H54 (cell line): Measurements from ENCODE around the gene SIGLEC14.
"Not testable (repeated sequence)": the region's sequence is repeated elsewhere in the genome, so short reads cannot be mapped to it uniquely, and the experiment has no call there.

Source experiments
- DNase-seq: peaks from one replicate; pipeline ENCODE4 v3.0.0; 2011; ENCODE audit warnings: low spot score, mixed read lengths; ENCODE audit not compliant: insufficient read length
- FAIRE-seq: peaks from 3 replicates; lab custom pipeline; 2011; peaks lifted over from hg19 to GRCh38; lab: Jason Lieb, UNC
- POLR2A ChIP-seq: IDR thresholded peaks from 2 replicates; pipeline ENCODE4 v1.6.1; 2011; ENCODE audit warnings: low read depth, mild to moderate bottlenecking, low read length

The SIGLEC14 gene

DNA sequence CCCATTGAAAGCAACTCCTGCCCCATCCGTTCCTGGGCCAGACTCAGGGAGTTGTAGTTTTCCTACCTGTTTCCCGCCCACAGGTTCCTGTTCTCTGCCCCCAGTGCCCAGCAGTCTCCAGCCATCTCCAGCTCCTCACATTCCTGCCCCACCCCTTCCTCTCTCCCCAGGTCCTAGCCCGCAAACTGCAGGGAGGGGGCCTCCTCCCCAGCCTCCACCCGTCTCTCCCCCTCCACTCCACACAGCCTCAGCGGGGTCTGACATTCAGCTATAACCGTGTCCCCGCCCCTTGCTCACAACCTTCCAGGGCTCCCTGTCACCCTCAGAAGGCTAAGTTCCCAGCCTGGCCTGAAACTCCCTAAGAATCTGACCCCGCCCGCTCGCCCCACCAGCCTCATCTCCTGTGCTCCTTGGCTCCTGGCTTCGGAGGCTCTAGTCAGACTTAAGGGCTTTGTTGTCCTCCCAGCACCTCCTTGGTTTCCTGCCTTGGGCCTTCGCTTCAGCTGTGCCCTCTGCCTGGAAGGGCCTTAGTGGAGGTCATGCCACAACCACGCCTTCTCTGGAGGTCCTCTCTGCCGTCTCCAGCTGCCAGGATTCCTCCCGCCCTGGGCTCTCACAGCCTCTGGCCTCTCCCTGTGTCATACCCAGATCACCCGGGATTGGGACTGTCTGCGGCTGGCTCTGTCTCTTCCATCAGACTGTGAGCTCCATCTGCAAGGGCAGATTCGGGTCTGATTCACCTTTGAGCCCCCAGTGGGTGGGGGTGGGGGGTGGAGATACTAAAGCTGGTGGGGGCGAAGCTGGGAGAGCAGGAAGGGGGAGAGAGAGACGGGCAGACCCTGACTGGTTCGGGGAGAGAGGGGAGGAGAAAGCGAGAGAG, 41.4 kb upstream of the SIGLEC14 start:
- TF ChIP-seq POLR2A = 0 out of 2 replicates have a peak, but pooled peaks have one; percentile 36
- no peak for DNase-seq
- no peak for FAIRE-seq

DNA sequence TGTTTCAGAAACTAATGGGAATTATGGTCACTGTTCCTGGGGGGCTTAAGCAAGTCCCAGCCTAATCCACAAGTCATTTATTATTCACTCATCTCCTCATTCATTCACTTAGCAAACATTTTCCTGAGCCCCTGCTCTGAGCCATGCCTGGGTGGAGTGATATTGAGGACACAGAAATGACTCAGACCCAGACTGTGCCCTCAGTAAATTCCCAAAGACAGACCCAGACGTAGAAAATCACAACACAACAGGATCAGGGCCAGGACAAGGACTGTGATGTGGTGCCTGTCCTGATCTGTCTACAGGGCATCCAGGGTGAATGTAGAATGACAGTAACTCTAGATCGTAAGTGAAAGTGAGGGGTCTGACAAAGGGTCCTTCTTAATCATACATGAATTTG, 39.5 kb upstream of the SIGLEC14 start:
- no peak for TF ChIP-seq POLR2A
- peak; percentile 15 for FAIRE-seq
- no peak for DNase-seq

DNA sequence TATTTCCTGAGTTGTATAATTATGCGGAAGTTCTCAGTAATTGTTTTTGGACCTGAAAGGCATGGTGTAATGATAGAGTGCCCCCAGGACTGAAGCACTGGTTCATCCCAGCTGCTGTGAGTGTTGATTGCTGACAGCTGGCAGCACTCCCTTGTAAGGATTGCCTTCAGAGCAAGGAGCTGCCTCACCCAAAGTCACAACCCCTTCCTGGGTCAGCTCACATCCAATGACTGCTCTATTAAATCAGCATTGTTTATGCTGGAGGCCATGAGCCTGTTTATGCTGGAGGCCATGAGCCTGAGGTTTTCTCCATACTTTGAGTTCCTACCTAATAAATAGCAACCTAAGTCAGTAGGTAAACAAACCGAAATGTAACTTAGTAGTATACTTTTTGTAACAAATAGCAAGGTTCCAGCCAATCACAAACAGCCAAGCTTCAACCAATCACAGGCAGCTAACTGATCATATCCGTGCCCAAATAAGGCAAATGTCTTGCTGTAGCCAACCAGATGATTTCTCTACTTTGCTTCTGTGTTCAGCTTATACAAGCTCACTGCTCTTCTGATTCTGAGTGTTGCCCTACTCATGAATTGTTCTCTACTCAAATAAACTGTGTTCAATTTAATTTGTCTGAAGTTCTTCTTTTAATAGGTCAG, 34.8 kb upstream of the SIGLEC14 start:
- no peak for FAIRE-seq
- TF ChIP-seq POLR2A = no peak
- no peak for DNase-seq

DNA sequence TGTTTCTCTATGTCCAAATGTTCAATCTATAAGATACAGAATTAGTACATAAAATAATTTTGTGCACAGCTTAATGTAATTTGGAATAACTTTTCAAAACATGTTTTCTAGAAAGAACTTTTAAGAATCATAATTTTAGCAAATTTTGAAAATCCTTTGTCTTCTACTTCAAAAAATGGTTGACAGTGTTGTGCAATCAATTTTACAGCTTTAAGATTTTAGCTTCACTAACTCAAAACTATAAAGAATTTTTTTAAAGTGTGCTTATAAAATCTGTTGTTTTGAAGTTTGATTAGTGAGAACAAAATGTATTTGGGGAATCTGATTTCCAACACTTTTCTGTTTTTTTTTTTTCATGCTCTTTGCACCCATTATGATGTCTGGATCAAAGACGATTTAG, 33.8 kb upstream of the SIGLEC14 start:
- FAIRE-seq = no peak

DNA sequence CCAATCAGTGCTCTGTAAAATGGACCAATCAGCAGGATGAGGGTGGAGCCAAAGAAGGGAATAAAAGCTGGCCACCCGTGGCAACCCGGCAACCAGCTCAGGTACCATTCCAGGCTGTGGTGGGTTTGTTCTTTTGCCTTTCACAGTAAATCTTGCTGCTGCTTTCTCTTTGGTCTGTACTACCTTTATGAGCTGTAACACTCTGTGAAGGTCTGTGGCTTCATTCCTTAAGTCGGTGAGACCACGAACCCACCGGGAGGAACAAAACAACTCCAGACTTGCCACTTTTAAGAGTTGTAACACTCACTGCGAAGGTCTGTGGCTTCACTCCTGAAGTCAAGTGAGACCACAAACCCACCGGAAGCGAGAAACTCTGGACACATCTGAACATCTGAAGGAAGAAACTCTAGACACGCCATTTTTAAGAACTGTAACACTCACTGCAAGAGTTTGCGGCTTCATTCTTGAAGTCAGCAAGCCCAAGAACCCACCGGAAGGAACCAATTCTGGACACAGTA, 30.0 kb upstream of the SIGLEC14 start:
- no peak for TF ChIP-seq POLR2A
- DNase-seq = no peak
- no peak for FAIRE-seq

More for the DNA sequence above, 33.8 kb upstream of the SIGLEC14 start:
- TF ChIP-seq POLR2A = no peak
- no peak for DNase-seq

DNA sequence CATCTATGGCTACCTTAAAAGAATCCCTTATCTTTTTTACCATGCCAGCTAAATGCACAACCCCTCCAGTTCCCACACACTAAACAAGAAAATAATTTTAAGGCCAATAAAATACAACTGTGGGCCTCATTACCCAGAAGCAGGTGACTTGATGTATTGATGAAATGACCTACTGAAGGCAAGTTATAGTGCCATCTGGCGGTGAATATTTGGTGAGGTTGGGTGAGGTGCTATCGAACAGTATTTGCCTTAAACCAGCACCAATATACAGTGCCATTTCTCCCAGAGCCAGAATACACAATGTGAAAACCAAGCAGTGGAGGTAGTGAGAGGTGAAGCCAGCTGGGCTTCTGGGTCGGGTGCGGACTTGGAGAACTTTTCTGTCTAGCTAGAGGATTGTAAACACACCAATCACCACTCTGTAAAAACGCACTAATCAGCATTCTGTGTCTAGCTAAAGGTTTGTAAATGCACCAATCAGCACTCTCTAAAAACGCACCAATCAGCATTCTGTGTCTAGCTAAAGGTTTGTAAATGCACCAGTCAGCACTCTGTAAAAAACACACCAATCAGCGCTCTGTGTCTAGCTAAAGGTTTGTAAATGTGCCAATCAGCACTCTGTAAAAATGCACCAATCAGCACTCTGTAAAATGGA, 29.4 kb upstream of the SIGLEC14 start:
- not testable (repeated sequence) for DNase-seq, FAIRE-seq

DNA sequence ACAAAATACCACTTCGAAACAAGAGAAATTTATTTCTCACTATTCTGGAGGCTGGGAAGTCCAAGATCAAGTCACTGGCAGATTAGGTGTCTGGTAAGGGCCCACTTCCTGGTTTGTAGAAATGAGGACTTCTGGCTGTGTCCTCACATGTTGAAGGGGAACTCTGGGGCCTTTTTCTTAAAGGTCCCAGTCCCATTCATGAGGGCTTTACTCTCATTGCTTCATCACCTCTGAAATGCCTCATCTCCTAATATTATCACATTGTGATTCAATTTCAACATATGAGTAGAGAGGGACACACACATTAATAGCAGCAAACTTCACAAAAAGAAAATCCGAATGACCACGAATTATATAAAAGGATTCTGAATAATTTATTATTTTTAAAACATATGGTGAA, 21.6 kb upstream of the SIGLEC14 start:
- TF ChIP-seq POLR2A = no peak
- FAIRE-seq (no peak), DNase-seq (no peak)

DNA sequence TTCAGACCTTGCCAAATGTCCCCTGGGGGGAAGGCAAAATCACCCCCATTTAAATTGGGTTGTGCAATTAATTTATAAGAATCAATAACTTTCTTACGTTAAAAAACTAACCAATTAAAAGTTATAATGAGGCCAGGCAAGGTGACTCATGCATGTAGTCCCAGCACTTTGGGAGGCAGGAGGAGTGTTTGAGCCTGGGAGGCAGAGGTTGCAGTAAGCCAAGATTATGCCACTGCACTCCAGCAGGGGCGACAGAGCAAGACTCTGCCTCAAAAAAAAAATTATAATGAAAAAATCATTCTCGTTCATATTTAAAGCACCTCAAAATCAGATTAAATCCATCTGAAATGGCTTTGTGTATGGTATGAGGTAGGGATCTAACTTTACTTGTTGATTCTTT, 18.4 kb upstream of the SIGLEC14 start:
- no peak for TF ChIP-seq POLR2A
- no peak for FAIRE-seq
- no peak for DNase-seq

DNA sequence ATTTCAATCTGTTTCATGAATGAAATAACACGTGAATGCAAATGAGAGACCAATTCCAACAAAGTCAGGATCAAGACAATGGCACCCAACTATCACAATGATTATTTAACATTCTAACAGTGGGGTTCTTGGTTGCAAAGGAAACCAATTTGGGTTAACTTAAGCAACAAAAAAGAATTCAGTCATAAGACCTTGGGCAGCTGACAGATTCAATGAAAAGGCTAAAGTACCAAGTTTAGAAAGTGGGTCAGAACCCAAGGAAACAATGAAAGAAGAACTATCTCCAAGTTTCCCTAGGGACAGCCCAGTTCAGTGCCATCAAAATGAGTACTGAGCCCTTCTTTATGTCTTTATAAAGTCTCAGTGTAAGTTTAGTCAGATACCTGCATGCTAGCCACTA, 17.5 kb upstream of the SIGLEC14 start:
- DNase-seq (no peak), FAIRE-seq (no peak)

DNA sequence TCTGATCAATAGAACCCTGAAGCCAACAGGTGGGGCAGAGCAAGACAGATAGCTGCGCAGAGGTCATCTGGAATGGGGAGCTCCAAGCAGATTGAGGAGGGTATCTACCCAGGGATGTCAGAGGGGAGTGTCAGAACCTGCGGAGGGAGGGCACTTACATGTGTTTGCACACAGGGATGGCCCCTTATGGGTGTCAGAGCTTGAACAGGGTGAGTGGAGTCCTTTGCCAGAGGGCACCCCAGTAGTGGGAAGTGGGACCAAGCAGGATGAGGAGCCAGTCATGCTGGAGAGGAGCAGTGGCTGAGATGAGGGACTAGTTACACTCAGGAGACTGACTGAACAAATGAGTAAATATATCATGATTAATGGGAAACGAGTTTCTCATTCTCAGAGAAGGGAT, 17.0 kb upstream of the SIGLEC14 start:
- FAIRE-seq = no peak
- TF ChIP-seq POLR2A = no peak

More for the DNA sequence above, 17.5 kb upstream of the SIGLEC14 start:
- no peak for TF ChIP-seq POLR2A

DNA sequence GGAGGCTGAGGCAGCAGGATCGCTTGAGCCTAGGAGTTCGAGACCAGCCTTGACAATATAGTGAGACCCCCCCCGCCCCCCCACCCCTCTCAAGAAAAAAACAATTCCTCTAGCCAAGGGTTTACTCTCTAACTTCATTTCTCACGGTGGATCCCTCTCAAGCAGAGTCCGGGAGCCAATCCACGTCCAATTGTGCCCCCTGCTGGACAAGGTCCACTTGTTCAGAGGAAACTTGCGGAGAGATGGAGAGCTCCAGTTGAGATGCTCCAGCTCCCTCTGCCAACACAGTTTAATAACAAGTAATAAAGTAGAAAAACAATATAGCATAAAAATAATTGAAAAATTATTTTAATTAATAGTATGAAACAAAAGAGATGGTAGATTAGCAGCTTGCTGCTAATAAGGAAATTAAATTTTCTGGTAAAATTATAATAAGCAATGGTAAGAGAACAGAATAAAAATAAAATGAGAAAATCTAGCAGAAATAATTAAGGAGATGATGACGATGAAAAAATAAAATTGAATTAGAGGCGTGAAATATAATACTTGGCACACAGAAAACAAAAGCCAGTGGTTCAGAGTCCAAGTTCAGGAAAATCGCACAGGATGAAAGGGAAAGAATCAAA, 14.5 kb upstream of the SIGLEC14 start:
- DNase-seq = peak; percentile 45
- no peak for TF ChIP-seq POLR2A
- FAIRE-seq = no peak

More for the DNA sequence above, 17.0 kb upstream of the SIGLEC14 start:
- no peak for DNase-seq

DNA sequence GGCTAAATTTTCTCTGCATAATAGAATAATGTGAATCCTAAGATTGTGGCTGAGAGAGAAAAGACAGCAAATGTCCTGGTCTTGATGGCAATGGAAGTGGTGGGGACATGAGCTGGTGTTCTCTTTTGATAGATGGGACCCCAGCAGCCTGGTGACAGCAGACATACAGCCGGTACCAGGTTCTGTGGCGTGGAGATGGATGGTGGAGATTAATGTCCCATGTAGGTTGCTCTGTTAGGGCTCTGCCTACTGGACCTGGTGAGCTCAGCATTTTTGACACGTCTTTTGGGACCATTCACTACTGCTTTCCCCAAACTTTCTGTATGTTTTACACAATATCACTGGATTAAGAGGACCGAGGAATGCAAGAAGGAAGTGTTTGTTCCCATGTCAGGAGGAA, 8.2 kb upstream of the SIGLEC14 start:
- DNase-seq (no peak), FAIRE-seq (no peak)
- TF ChIP-seq POLR2A = no peak

DNA sequence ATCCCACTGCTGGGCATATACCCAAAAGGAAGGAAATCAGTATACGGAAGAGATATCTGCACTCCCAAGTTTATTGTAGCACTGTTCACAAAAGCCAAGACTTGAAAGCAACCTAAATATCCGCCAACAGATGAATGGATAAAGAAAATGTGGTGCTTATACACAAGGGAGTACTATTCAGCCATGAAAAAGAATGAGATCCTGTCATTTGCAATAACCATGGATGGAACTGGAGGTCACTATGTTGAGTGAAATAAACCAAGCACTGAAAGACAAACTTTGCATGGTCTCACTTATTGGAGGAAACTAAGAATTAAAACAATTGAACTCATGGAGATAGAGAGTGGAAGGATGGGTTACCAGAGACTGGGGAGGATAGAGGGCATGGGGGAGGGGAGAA, 6.5 kb upstream of the SIGLEC14 start:
- no peak for DNase-seq
- no peak for FAIRE-seq
- TF ChIP-seq POLR2A = no peak
